Thyroid gland (tissue), 4 donors: ENCODE data around the gene CXCL12.

ENCODE experiments used
- POLR2A ChIP-seq, 2 donors: fragments of 450-650 bp; IDR thresholded peaks; one replicate each; pipeline ENCODE4 v1.6.1; 2017; ENCODE audit warnings: antibody characterized with exemption in 2 of 2, mild to moderate bottlenecking in 2 of 2, moderate library complexity in 1 of 2
- TF ChIP-seq, protein P1 (sequence below), 6 experiments: fragments of 200-600 bp in 3 of 6; fragments of 450-650 bp in 3 of 6; sonication (generic) in 3 of 6; IDR thresholded peaks; one replicate each; pipeline ENCODE4 v1.5.1; 2016 to 2019; ENCODE audit warnings: antibody characterized with exemption in 6 of 6, mild to moderate bottlenecking in 2 of 6, inconsistent platforms in 1 of 6, moderate library complexity in 1 of 6

DNA sequence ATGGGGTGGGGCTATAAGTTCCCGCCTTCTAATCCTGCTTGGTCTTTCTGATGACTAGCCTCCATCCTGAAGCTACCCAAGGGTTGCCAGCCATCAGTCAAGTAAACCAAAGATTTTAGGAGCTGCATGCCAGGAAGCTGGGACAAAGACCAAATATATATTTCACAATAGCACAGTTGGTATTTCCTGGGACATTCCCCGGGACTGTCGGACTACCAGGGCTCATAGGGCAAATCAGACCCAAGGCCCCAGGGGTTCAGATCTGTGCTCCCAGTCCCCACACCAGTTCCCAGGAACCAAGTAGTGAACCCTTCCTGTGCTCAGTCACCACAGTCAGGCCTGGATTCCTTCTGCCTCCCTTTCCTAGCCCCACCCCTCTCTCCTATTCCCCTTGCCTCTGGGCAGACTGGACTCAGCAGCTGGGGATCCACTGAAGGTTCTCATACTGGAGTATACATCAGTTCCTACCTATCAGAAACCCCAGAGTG is 5.7 kb upstream of the CXCL12 start:
- TF ChIP-seq, protein P1, sequence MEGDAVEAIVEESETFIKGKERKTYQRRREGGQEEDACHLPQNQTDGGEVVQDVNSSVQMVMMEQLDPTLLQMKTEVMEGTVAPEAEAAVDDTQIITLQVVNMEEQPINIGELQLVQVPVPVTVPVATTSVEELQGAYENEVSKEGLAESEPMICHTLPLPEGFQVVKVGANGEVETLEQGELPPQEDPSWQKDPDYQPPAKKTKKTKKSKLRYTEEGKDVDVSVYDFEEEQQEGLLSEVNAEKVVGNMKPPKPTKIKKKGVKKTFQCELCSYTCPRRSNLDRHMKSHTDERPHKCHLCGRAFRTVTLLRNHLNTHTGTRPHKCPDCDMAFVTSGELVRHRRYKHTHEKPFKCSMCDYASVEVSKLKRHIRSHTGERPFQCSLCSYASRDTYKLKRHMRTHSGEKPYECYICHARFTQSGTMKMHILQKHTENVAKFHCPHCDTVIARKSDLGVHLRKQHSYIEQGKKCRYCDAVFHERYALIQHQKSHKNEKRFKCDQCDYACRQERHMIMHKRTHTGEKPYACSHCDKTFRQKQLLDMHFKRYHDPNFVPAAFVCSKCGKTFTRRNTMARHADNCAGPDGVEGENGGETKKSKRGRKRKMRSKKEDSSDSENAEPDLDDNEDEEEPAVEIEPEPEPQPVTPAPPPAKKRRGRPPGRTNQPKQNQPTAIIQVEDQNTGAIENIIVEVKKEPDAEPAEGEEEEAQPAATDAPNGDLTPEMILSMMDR (IDR thresholded peaks at IDR 0.05) = no peak
- no peak for TF ChIP-seq POLR2A (IDR thresholded peaks at IDR 0.05)
